T follicular helper cell (primary cell): ENCODE results near the gene LRRC39.
"Not testable (repeated sequence)": the region's sequence is repeated elsewhere in the genome, so short reads cannot be mapped to it uniquely, and the experiment has no call there.

Source experiments
- DNase-seq: peaks from one replicate; pipeline ENCODE4 v3.0.0-alpha.2; 2020; ENCODE audit warnings: low read depth
- total RNA-seq, 2 experiments: gene quantifications; one replicate each; lab custom pipeline; 2026; lab: John Stamatoyannopoulos, UW

Gene LRRC39
- 0.56 to 2.2 reads per million in 2 experiments for total RNA-seq

DNA sequence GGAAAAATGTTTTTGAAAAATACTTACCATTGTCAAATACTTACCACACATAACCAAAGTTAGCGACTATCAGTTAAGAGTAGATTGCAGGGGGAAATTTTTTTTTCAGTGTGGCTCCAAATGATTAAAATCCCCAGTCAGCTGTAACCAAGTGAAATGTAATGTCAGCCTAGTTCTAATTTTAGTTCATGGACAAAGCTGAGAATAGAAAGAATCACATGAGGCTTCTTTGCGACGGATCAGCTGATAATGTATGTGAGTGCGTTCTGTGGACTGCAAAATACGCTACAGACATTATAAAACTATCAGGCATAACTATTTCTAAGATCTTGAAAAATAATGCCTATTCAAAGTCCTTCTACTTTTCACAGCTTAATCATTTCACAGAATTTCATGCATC is at the start of gene LRRC39:
Gene LRRC39, minus strand, starts transcription at position 166 of the 400 bp plus-strand sequence. CDS start 9,740 bp downstream, outside the sequence.
- no peak for DNase-seq

DNA sequence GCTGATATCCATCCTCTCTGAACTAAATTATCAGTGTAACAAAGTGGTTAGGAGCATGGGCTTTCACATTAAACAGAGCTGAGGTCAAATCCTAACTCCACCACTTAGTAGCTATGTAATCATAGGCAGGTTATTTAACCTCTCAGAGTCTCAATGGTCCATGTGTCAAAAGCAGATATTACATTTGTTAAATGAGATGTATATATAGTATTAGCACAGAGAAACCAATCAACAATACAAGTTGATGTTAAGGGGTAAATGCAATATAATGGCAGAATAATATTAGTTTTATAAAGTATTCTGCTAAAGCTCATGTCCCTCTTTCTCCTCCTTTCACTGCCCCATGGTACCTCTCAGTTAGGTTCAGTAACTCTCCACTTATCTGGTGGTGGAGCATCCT is 44.4 kb upstream of the LRRC39 start:
- DNase-seq: no peak

DNA sequence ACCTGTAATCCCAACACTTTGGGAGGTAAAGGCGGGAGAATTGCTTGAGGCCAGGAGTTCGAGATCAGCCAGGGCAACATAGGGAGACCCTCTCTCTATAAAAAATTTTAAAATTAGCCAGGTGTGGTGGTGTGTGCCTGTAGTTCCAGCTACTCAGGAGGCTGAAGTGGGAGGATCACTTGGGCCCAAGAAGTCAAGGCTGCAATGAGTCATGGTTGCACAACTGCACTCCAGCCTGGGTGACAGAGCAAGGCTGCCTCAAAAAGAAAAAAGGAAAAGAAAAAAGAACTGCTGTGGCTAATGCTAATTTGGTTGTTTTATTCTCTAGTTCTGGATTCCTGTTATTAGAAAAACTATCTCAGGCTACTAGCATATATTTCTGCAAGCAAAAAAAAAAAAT is 41.8 kb upstream of the LRRC39 start:
- DNase-seq: no peak

DNA sequence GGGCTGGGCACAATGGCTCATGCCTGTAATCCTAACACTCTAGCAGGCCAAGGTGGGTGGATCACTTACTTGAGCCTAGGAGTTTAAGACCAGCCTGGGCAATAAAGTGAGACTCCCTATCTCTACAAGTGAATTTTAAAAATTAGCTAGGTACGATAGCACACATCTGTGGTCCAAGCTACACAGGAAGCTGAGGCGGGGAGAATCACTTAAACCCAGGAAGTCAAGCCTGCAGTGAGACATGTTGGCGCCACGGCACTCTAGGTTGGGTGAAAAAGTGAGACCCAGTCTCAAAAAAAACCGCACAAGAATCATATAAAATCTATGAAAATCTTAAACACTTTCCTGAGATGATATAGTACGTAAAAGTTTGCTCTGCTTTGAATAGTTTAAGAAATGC is 41.4 kb upstream of the LRRC39 start:
- DNase-seq: no peak

DNA sequence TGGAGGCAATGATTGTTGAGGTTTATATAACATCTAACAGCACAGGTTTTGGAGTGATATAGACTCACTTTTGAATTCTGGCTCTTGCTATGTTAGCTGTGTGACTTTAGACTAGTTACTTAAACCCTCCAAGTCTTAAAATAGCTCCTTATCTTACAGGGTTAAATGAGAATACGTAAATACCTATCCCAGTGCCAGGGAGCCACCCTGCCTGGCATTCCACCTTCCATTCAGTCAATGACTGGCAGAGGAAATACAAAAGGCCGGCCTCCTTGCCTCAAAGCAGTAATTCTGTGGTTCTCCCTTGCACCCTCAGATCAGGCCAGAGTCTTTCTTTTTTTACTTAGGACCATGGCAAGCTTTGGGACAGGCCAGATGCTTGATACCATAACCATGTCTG is 39.8 kb upstream of the LRRC39 start:
- no peak for DNase-seq

DNA sequence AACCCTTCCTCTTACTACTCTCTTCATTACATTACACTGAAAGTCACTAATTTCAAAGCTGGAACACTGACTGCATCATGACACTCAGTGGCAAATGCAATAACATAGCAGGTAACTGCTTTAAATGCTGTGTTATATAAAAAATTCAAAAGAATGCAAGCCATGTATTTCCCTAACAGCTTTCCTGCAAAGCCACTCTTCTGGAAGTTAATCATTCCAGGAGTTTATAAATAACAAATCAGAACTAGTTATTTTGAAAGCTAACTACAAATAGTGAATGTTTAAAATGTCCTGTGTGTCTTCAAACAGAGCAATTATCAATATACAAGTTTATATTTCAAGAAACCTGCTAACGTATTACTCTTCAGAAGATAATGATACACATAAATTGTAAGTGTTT is 37.0 kb upstream of the LRRC39 start:
- DNase-seq: no peak

DNA sequence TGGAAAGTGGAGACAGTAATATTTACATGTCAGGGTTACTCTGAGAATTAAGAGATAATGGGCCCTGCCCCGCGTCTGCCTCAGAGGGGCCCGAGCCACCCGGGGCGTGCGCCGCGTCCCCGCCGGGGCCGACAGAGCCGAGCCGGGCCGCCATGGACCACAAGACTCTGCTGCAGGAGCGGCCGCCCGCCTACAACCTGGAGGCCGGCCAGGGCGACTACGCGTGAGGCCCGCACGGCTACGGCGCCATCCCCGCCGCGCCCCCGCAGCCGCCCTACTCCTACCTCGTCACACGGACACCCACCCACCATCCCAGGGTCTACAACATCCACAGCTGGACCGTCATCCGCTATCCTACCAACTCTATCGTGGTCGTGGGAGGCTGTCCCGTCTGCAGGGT is 35.1 kb upstream of the LRRC39 start:
- no peak for DNase-seq

DNA sequence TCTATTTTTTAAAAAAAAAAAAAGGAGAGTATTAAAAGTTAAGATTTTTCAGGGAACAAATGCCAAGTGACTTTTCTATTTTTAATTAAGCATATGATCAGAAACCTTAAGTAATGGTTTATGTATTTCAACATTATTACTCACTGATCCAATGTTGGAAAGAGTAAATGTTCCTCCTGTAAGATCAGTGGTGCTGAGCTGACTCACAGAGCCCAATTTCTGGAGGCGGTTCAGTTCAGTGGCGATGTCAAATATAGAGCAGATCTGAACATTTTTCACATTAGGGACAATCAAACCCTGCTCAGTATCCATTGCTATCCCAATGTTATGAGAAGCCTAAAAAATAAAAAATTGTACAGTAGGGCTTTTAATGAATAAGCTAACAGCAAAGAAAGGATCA is 28.2 kb upstream of the LRRC39 start:
- no peak for DNase-seq

DNA sequence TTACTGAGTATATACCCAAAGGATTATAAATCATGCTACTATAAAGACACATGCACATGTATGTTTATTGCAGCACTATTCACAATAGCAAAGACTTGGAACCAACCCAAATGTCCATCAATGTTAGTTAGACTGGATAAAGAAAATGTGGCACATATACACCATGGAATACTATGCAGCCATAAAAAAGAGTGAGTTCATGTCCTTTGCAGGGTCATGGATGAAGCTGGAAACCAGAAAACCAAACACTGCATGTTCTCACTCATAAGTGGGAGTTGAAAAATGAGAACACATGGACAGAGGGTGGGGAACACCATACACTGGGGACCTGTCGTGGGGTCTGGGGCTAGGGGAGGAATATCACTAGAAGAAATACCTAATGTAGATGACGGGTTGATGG is 27.5 kb upstream of the LRRC39 start:
- not testable (repeated sequence) for DNase-seq

DNA sequence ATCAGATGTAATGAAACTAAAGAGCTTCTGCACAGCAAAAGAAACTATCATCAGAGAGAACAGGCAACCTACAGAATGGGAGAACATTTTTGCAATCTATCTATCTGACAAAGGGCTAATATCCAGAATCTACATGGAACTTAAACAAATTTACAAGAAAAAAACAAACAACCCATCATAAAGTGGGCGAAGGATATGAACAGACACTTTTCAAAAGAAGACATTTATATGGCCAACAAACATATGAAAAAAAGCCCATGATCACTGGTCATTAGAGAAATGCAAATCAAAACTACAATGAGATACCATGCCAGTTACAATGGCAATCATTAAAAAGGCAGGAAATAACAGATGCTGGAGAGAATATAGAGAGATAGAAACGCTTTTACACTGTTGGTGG is 27.0 kb upstream of the LRRC39 start:
- not testable (repeated sequence) for DNase-seq

DNA sequence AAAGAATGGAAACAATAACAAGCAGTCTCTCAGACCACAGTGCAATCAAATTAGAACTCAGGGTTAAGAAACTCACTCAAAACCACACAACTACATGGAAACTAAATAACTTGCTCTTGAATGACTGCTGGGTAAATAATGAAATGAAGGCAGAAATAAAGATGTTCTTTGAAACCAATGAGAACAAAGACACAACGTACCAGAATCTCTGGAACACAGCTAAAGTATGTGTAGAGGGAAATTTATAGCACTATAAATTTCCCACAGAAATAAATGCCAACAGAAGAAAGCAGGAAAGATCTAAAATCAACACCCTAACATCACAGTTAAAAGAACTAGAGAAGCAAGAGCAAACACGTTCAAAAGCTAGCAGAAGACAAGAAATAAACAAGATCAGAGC is 24.6 kb upstream of the LRRC39 start:
- not testable (repeated sequence) for DNase-seq

DNA sequence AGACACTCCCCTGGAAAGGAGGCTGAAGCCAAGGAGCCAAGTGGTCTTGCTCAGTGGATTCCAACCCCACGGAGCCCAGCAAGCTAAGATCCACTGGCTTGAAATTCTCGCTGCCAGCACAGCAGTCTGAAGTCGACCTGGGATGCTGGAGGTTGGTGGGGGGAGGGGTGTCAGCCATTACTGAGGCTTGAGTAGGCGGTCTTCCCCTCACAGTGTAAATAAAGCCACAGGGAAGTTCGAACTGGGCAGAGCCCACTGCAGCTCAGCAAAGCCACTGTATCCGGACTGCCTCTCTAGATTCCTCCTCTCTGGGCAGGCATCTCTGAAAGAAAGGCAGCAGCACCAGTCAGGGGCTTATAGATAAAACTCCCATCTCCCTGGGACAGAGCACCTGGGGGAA is 22.0 kb upstream of the LRRC39 start:
- DNase-seq: not testable (repeated sequence)

DNA sequence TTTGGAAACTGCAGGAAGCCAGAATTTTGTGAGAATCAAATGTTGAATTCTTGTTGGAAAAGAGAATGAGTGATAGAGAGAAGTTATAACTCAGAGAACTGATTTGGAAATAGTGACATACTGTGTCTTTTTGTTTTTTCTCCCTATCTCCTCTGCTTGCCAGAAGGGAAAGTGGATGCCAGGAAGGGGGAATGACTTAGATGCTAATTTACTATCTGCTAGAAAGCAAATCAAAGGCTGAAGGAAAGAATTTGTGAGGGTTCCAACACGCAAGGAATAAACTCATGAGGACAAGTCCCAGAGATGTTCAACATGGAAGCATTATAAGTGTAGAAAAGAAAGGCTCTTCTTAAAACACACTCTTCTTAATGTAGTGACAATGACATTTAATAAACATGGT is 20.5 kb upstream of the LRRC39 start:
- no peak for DNase-seq

DNA sequence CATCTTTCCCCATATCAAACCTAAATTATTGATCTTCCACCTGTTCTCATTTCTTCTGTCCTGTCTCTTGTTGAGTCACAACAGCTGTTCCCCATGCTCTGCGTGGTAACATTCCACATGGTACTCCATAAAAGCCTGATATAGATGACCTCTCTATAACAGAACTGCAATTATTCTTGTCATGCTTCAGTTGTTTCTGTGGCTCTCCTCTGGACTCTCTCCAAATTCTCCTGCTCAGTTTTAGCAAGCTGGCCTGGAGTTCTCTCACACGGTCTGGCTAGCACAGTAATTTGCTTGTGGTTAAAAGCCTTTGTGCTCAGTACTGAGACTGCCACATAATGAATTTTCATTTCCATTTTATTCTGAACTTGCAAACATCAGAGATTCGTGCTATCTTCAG is 10.6 kb upstream of the LRRC39 start:
- no peak for DNase-seq

DNA sequence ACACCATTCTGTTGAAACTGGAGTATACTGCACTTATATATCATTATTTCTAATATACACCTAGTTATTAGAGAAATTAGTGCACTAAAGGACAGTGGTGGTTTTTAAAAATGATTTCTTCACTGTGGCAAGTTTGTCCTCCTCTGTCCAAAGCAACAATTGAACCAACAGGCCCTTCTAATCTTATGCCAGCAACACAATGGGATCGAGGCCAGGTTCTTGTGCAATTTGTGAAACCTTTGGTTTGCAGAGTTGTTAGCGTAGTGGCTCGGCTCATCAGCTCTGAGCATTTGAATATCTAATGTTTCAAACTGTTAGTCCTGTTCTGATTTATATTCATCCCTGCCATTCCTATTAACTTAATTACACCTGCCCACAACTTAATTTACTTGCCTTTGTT is 9.9 kb upstream of the LRRC39 start:
- DNase-seq: no peak

DNA sequence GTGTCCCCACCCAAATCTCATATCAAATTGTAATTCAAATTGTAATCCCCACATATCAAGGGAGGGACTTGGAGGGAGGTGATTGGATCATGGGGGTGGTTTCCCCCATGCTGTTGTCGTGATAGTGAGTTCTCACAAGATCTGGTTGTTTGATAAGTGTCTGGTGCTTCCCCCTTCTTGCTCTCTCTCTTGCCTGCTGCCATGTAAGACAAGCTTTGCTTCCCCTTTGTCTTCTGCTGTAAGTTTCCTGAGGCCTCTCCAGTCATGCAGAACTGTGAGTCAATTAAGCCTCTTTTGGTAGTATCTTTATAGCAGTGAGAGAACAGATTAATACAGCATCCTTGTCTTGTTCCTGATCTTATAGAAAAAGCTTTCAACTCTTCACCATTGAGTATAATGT is 6.5 kb upstream of the LRRC39 start:
- no peak for DNase-seq

DNA sequence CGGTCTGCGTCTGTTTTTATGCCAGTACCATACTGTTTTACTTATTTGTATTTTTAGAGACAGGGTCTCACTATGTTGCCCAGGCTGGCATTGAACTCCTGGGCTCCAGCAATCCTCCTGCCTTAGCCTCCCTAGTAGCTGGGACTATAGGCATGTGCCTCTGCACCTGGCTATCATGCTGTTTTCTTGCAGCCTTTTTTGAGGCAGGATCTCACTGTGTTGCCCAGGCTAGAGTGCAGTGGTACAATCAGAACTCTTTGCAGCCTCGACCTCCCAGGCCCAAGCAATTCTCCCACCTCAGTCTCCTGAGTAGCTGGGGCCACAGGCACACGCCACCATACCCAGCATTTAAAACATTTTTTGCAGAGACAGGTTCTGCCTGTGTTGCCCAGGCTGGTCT is 5.3 kb upstream of the LRRC39 start:
- DNase-seq: no peak

DNA sequence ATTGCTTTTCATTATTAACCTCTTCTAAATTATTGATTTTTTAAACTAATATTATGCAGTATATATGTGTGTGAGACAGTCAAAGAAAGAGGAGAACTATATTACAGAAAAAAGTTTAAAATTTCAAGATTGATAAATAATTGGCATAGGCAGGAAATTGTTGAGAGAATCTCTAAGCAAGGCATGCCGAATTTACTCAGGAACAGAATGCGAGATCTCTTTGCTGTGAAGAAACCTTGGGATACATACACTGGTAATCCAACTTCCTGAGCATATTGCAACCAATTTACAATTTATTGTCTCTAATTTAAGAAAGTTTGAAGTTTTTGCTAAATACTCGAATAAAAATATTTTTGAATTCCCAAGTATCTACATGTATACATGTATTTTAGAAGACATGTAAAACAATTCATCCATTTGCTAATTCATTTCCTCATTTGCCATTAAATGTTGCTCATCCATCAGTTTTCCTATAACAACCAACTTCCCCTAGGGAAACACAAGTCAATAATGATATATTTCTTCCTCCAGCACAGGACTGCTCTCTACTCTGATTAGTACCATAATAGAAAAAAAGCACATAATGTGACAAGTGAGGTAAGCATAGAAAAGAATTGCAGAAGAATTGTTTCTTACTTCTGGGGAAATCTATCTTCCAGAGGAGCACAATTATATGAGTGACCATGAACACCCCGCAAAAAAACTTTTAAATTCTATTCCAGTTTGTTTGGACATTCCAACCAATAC is 588 bp downstream of the LRRC39 start:
- DNase-seq: no peak

DNA sequence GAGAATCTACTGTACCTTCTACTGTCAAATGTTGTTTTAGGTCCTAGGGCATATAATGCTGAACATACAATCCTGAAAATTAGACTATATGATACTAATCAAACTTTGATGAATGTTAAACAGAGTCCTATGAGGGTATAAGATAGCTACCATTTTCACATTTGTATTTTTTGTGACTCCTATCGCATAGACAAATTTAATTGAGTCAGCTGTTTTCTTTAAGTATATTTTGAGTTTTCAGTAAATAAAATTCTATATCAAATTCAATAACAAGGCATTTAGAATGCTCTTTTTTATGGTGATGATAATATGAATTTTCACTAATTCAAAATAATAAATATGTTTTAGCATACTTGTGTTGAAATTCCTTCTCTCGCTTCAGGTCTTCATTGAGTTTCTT is 10.0 kb downstream of the LRRC39 start:
- no peak for DNase-seq

DNA sequence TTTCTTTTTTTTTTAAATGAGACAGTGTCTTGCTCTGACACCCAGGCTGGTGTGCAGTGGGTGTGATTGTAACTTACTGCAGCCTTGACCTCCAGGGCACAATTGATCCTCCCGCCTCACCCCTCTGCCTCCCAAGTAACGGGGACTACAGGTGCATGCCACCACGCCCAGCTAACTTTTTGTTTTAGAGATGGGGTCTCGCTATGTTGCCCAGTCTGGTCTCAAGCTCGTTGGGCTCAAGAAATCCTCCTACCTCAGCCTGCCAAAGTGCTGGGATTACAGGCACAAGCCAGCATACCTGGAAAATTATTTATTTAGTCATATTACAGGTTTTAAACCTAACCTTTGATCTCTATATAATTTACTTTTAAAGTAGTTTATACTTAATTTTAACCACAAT is 13.4 kb downstream of the LRRC39 start:
- DNase-seq: no peak

DNA sequence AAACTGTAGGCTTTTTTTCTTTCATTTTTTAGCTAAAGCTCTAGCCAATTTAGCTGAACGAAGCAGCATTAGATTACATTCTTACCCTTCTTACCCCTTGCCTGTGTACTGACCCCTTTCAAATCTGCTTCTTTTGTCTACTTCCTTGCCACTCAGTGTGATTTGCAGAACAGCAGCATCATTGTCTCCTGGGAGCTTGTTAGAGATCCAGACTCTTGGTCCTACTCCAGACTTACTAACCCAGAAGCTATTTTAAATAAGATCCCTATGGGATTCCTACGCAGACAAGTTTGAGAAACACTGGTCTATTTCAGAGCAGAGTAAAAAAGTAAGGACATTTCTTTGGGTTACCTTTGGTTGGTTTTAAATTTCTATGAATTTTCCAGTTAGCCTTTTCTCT is 13.8 kb downstream of the LRRC39 start:
- no peak for DNase-seq

DNA sequence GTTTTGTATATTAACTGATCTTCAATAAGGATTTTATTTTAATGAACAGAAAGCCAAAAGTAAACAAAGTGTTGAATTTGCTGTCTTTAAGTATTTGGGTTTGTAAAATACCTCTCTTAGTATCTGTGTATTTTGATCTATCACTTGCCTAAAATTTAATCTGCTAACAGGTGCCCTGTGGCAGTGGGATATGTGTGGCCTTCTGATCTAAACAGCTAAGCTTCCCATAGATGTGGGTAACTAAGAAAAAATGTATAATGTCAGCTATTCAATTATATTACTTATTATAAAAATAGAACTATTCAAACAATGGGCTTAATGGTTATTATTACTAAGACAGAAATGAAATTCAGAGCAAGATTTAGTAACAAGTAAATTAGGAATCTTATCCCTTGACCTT is 15.2 kb downstream of the LRRC39 start:
- DNase-seq: no peak

DNA sequence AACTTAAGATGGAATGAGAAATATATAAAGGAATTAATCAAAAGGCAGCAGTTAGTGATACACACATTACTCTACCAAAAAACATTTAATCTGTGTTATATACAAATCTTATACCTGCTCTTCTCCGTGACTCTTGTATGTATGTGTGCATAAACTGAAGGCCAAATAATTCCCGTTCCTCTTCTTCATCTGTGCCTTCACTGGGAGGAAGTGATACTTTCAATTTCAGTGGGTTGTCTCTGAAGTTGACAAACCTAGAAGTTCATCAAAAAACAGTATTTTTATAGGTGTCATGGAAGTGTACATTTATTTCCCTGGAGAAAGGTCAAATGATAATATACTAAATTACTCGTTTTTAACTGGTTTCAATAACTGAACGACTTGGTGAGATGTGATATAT is 25.8 kb downstream of the LRRC39 start:
- no peak for DNase-seq

DNA sequence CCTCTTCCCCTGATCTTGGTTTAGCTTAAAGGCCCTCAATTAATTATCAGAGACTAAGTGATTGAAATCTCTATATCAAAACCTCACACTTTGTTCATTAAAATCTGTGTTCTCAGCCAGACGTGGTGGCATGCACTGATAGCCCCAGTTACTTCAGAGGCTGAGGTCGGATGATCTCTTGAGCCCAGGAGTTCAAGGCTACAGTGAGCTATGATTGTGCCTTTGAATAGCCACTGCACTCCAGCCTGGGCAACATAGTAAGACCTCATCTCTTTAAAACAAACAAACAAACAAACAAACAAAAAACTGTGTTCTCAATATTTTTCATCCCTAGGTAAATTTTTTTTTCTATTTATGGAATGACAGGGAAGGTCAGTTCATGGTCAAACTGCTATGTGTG is 26.4 kb downstream of the LRRC39 start:
- no peak for DNase-seq
